IMR-90 (cell line): ENCODE measurements around the gene TEX13D. TPM values are rescaled to one million over a fixed set of nuclear protein-coding genes. Genes with fewer than 3 reads are reported as not detected.

Experiments
- ATAC-seq: fragments of 200-7000 bp; cut with Tn5 transposase; 2 replicates; pipeline ENCODE4 v1.9.1; 2020; ENCODE audit warnings: low read depth, mild to moderate bottlenecking, moderate library complexity
- BruUV-seq: library from RNA; stranded (reverse); fragments of 400-500 nt; replicated peaks from 2 replicates; lab custom pipeline; 2021; lab: Mats Ljungman, UMichigan
- CTCF ChIA-PET: fragments of 300-600 bp; formaldehyde crosslinking; extraction: SDS; loops from one replicate; lab custom pipeline; 2021; ENCODE audit warnings: antibody characterized with exemption; lab: Yijun Ruan, JAX
- POLR2A ChIA-PET: fragments of 300-600 bp; sonication (Branson Sonifier 250); formaldehyde crosslinking; loops from one replicate; lab custom pipeline; 2022; ENCODE audit warnings: antibody characterized with exemption; ENCODE audit not compliant: unreplicated experiment; lab: Charles Lee
- DNase-seq: peaks from one replicate; pipeline ENCODE4 v3.0.0; 2013
- H2AFZ ChIP-seq: replicated peaks from 2 replicates; pipeline ENCODE3; 2013; ENCODE audit warnings: low read length, mild to moderate bottlenecking; ENCODE audit not compliant: poor library complexity
- H2AK5ac ChIP-seq: 2 replicates; pipeline ENCODE4 v1.6.1; 2013; ENCODE audit warnings: low read depth, low read length, inconsistent platforms
- H2AK9ac ChIP-seq: replicated peaks from 2 replicates; pipeline ENCODE3; 2013; ENCODE audit warnings: mild to moderate bottlenecking, low read depth, low read length, moderate library complexity; ENCODE audit not compliant: poor library complexity
- H2BK120ac ChIP-seq: 2 replicates; pipeline ENCODE4 v1.6.1; 2013; ENCODE audit warnings: low read depth, low read length, inconsistent platforms
- H2BK15ac ChIP-seq: 3 replicates; pipeline ENCODE4 v1.6.1; 2013; ENCODE audit warnings: low read depth, low read length, inconsistent platforms
- H2BK20ac ChIP-seq: 2 replicates; pipeline ENCODE4 v1.6.1; 2013; ENCODE audit warnings: low read depth, mild to moderate bottlenecking, inconsistent platforms, low read length, moderate library complexity
- H2BK5ac ChIP-seq: 2 replicates; pipeline ENCODE4 v1.6.1; 2013; ENCODE audit warnings: mild to moderate bottlenecking, low read depth, low read length, inconsistent platforms; ENCODE audit not compliant: poor library complexity, severe bottlenecking
- H3K14ac ChIP-seq: replicated peaks from 2 replicates; pipeline ENCODE4 v1.6.1; 2013; ENCODE audit warnings: low read depth, low read length, inconsistent platforms
- H3K18ac ChIP-seq: 2 replicates; pipeline ENCODE4 v1.6.1; 2013; ENCODE audit warnings: low read depth, low read length, control low read depth
- H3K23ac ChIP-seq: 2 replicates; pipeline ENCODE4 v1.6.1; 2013; ENCODE audit warnings: low read depth, low read length, inconsistent platforms
- H3K27ac ChIP-seq: 2 replicates; pipeline ENCODE4 v1.5.1; 2013; ENCODE audit warnings: mild to moderate bottlenecking, control low read depth, low read length; ENCODE audit not compliant: insufficient read depth
- H3K27me3 ChIP-seq: 2 replicates; pipeline ENCODE4 v1.6.1; 2013; ENCODE audit warnings: low read length; ENCODE audit not compliant: control insufficient read depth, insufficient read depth
- H3K36me3 ChIP-seq: 2 replicates; pipeline ENCODE4 v1.6.1; 2013; ENCODE audit warnings: low read length, mixed read lengths; ENCODE audit not compliant: control insufficient read depth, insufficient read depth
- H3K4ac ChIP-seq: 2 replicates; pipeline ENCODE4 v1.6.1; 2013; ENCODE audit warnings: low read depth, low read length, inconsistent platforms
- H3K4me1 ChIP-seq: 2 replicates; pipeline ENCODE4 v1.6.1; 2013; ENCODE audit warnings: low read length, mixed read lengths; ENCODE audit not compliant: control insufficient read depth, insufficient read depth
- H3K4me2 ChIP-seq: 2 replicates; pipeline ENCODE4 v1.6.1; 2013; ENCODE audit warnings: low read depth, mild to moderate bottlenecking, control low read depth, low read length, moderate library complexity
- H3K4me3 ChIP-seq: 2 replicates; pipeline ENCODE4 v1.5.1; 2013; ENCODE audit warnings: low read depth, mild to moderate bottlenecking, control low read depth, low read length, moderate library complexity; ENCODE audit not compliant: insufficient read depth
- H3K56ac ChIP-seq: 2 replicates; pipeline ENCODE4 v1.6.1; 2013; ENCODE audit warnings: low read length, inconsistent platforms; ENCODE audit not compliant: insufficient read depth; ENCODE audit errors: extremely low read depth
- H3K79me1 ChIP-seq, 2 experiments: 2 replicates each; pipeline ENCODE4 v1.6.1; 2013; ENCODE audit warnings: low read length in 2 of 2, inconsistent platforms in 1 of 2, low read depth in 1 of 2
- H3K9ac ChIP-seq: 2 replicates; pipeline ENCODE4 v1.6.1; 2013; ENCODE audit warnings: low read depth, low read length, control low read depth
- H3K9me1 ChIP-seq: 2 replicates; pipeline ENCODE4 v1.6.1; 2013; ENCODE audit warnings: low read length, inconsistent platforms; ENCODE audit not compliant: insufficient read depth
- H3K9me3 ChIP-seq: 2 replicates; pipeline ENCODE4 v1.6.1; 2013; ENCODE audit warnings: low read length; ENCODE audit not compliant: control insufficient read depth, insufficient read depth
- H4K20me1 ChIP-seq: 2 replicates; pipeline ENCODE4 v1.6.1; 2013; ENCODE audit warnings: low read length, inconsistent platforms; ENCODE audit not compliant: insufficient read depth
- H4K5ac ChIP-seq: 2 replicates; pipeline ENCODE4 v1.6.1; 2013; ENCODE audit warnings: mild to moderate bottlenecking, low read depth, low read length, control low read depth
- H4K8ac ChIP-seq, 2 experiments: 2 replicates each; pipeline ENCODE4 v1.6.1; 2013; ENCODE audit warnings: low read depth in 2 of 2, low read length in 2 of 2, control low read depth in 1 of 2, inconsistent platforms in 1 of 2
- H4K91ac ChIP-seq: 2 replicates; pipeline ENCODE4 v1.6.1; 2013; ENCODE audit warnings: low read depth, low read length, inconsistent platforms; ENCODE audit not compliant: insufficient read depth
- CEBPB ChIP-seq: IDR thresholded peaks from 2 replicates; pipeline ENCODE4 v1.6.1; 2012; ENCODE audit warnings: low read depth, low read length, improper control_type of control experiment
- CHD1 ChIP-seq: IDR thresholded peaks from 2 replicates; pipeline ENCODE4 v1.6.1; 2012; ENCODE audit warnings: low read depth, low read length, improper control_type of control experiment
- ELK1 ChIP-seq: fragments of 150-350 bp; IDR thresholded peaks from 2 replicates; pipeline ENCODE4 v1.6.1; 2016; ENCODE audit warnings: low read depth, mild to moderate bottlenecking, low read length, moderate library complexity, borderline replicate concordance
- MAFK ChIP-seq: IDR thresholded peaks from 2 replicates; pipeline ENCODE4 v1.6.1; 2012; ENCODE audit warnings: low read depth, low read length, improper control_type of control experiment
- MAZ ChIP-seq: IDR thresholded peaks from 2 replicates; pipeline ENCODE4 v1.6.1; 2012; ENCODE audit warnings: low read depth, mild to moderate bottlenecking, low read length, improper control_type of control experiment, moderate library complexity, borderline replicate concordance
- MXI1 ChIP-seq: IDR thresholded peaks from 2 replicates; pipeline ENCODE4 v1.6.1; 2012; ENCODE audit warnings: low read depth, mild to moderate bottlenecking, low read length, moderate library complexity, borderline replicate concordance
- NFE2L2 ChIP-seq: fragments of 150-350 bp; IDR thresholded peaks from 2 replicates; pipeline ENCODE4 v1.6.1; 2016; ENCODE audit warnings: low read depth, mild to moderate bottlenecking, low read length
- POLR2A ChIP-seq: IDR thresholded peaks from 2 replicates; pipeline ENCODE4 v1.6.1; 2012; ENCODE audit warnings: mild to moderate bottlenecking, low read depth, low read length
- RAD21 ChIP-seq: IDR thresholded peaks from 2 replicates; pipeline ENCODE4 v1.6.1; 2012; ENCODE audit warnings: low read length, improper control_type of control experiment
- RCOR1 ChIP-seq: IDR thresholded peaks from 2 replicates; pipeline ENCODE4 v1.6.1; 2012; ENCODE audit warnings: mild to moderate bottlenecking, low read length, improper control_type of control experiment; ENCODE audit not compliant: insufficient replicate concordance
- RFX5 ChIP-seq: IDR thresholded peaks from 2 replicates; pipeline ENCODE4 v1.8.0; 2012; ENCODE audit warnings: low read depth, mild to moderate bottlenecking, low read length, moderate library complexity
- SMC3 ChIP-seq: fragments of 150-350 bp; IDR thresholded peaks from 2 replicates; pipeline ENCODE4 v1.6.1; 2016; ENCODE audit warnings: low read depth, mild to moderate bottlenecking, antibody characterized with exemption, low read length, moderate library complexity
- WGBS, 2 experiments: methylation state at CpG; one replicate each; pipeline versions ENCODE4 v1.1.5 to v1.1.7; 2013; ENCODE audit warnings: missing lambda C conversion rate in 2 of 2; ENCODE audit not compliant: insufficient read length in 1 of 2; ENCODE audit errors: extremely low coverage in 2 of 2; 5-methylcytosine and 5-hydroxymethylcytosine counted together
- dilution Hi-C: fragments of 300-500 bp; cut with HindIII; formaldehyde crosslinking; loops from one replicate; pipeline ENCODE4 v1.14.3; 2018; ENCODE audit warnings: low sequenced_read_pairs; ENCODE audit not compliant: unreplicated experiment
- in situ Hi-C: fragments of 300-500 bp; cut with MboI; formaldehyde crosslinking; loops from 3 replicates; pipeline ENCODE4 v1.14.3; 2019; ENCODE audit warnings: low sequenced_read_pairs, inconsistent platforms, mixed read lengths
- intact Hi-C: fragments of 100-400 bp; cut with micrococcal nuclease; formaldehyde crosslinking; loops from 2 replicates; pipeline ENCODE4 v1.10.0; 2022
- polyA plus RNA-seq, 3 experiments: library from polyadenylated mRNA; depleted of rRNA; stranded (reverse); fragments of >200 nt; gene quantifications; 2 replicates each; pipeline ENCODE4 v1.2.3, GENCODE V29; 2012; ENCODE audit warnings: low replicate concordance in 1 of 3
- total RNA-seq: library from RNA; depleted of rRNA; stranded (reverse); fragments of >200 nt; gene quantifications from 2 replicates; pipeline ENCODE4 v1.2.3, GENCODE V29; 2012
- TF ChIP-seq, protein P1 (sequence below): conservative IDR thresholded peaks from 2 replicates; pipeline ENCODE4 v1.5.1; 2012; ENCODE audit warnings: mild to moderate bottlenecking, low read depth, low read length, improper control_type of control experiment

Gene TEX13D
- total and polyA plus RNA-seq, 2 of the 4 experiments (the other 2 are of a cell fraction), result not detected

DNA sequence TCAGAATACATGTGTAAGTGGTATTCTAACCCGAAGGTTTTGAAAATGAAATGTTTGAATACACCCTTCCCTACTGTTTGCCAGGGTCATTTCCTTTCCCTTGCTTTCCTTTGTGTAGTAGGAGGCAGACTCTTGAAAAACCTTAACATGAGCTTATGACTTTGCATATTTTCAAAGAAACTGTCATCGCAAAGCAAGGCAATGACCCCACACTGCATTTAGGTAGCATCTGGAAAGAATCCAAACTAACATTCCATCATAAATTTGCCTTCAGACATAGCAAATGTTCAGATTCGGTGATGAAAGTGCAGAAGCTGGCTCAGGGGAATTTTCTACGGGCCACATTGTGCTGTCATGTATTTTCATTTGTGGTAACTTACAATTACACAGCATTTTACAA lies 46.2 kb downstream of the TEX13D start:
- Histone ChIP-seq H4K8ac (no peak overlapping the region), H3K4me1 (no peaks in the 10 kb centered on the region), H2BK15ac (no peak overlapping the region), H3K36me3 (no peaks in the 10 kb centered on the region), H2AK9ac (no peak overlapping the region), H2AFZ (no peak overlapping the region), H3K79me1 (no peaks in the 10 kb centered on the region), H3K9me3 (no peaks in the 10 kb centered on the region), H3K56ac (no peak overlapping the region), H3K27me3 (no peaks in the 10 kb centered on the region), H3K4me3 (no peak overlapping the region), H2BK120ac (no peak overlapping the region), H3K23ac (no peak overlapping the region), H3K14ac (no peak overlapping the region), H4K20me1 (no peaks in the 10 kb centered on the region), H2BK5ac (no peak overlapping the region), H3K27ac (no peak overlapping the region), H4K5ac (no peak overlapping the region), H3K9ac (no peak overlapping the region), H2BK20ac (no peak overlapping the region), H3K9me1 (no peaks in the 10 kb centered on the region), H2AK5ac (no peak overlapping the region), H3K18ac (no peak overlapping the region), H3K4ac (no peak overlapping the region), H3K4me2 (no peak overlapping the region), H4K91ac (no peak overlapping the region)
- POLR2A ChIA-PET, result interaction anchor here (0.6 kb wide), 1 partner anchor 1268 kb away, joined by 3 read pairs; no protein-coding TSS in a partner anchor
- in situ Hi-C loops (no loop called here), intact Hi-C loops (no loop called here), dilution Hi-C loops (no loop called here)
- DNase-seq, result no peak
- CTCF ChIA-PET, result no interaction called here
- BruUV-seq, result no TSS peak
- TF ChIP-seq RAD21 (no peak), POLR2A (no peak), RFX5 (no peak), ELK1 (no peak), CHD1 (no peak), CEBPB (no peak), MAFK (no peak), MXI1 (no peak), SMC3 (no peak), RCOR1 (no peak), NFE2L2 (no peak), MAZ (no peak)
- TF ChIP-seq, protein P1, sequence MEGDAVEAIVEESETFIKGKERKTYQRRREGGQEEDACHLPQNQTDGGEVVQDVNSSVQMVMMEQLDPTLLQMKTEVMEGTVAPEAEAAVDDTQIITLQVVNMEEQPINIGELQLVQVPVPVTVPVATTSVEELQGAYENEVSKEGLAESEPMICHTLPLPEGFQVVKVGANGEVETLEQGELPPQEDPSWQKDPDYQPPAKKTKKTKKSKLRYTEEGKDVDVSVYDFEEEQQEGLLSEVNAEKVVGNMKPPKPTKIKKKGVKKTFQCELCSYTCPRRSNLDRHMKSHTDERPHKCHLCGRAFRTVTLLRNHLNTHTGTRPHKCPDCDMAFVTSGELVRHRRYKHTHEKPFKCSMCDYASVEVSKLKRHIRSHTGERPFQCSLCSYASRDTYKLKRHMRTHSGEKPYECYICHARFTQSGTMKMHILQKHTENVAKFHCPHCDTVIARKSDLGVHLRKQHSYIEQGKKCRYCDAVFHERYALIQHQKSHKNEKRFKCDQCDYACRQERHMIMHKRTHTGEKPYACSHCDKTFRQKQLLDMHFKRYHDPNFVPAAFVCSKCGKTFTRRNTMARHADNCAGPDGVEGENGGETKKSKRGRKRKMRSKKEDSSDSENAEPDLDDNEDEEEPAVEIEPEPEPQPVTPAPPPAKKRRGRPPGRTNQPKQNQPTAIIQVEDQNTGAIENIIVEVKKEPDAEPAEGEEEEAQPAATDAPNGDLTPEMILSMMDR, result no peak
- no CpG with 5 or more reads among the region's 4 CpGs for WGBS, 2 experiments
- no peak for ATAC-seq
